ENCODE results near the gene GID8.

Gene GID8

DNA sequence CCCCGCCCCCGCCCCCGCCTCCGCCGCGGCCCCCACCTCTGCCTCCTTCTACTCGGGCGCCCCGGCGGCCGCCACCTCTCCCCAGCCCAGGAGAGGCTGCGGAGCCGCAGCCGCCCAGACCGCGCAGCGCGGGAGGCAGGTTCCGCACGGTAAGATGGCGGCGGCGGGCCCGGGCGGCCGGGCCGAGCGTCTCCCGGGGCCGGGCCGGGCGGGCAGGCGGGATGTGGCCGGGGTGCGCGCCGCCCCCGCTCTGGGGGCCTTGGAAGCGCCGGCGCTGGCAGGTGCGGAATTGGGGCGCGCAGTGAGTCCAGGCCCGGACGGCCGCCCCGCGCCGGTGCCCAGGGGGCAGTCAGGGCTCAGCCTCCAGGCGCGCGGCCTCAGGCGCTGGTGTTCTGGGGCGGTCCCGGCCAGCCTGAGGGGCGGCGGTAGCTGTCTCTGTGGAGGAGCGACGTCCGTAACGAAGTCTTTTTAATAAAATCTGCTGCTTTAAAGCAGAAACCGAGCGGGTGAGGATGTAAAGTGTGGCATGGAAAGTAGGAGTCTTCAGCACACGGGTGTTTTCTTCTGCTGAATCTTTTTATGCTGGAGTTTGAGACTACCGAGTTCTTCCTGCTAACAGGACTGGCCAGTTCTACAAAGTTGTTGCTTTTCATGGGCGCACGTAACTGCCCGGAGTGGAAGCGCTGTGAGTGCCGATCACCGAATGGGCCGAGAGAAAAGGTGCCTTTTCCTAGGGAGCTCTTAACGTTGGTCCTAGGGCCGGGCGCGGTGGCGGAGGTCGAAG lies at the start of gene GID8:
Gene GID8 (plus strand): TSS at position 43 of the 784 bp plus-strand sequence. CDS start 3,356 bp downstream, outside the sequence.
- no peak for DNase-seq

DNA sequence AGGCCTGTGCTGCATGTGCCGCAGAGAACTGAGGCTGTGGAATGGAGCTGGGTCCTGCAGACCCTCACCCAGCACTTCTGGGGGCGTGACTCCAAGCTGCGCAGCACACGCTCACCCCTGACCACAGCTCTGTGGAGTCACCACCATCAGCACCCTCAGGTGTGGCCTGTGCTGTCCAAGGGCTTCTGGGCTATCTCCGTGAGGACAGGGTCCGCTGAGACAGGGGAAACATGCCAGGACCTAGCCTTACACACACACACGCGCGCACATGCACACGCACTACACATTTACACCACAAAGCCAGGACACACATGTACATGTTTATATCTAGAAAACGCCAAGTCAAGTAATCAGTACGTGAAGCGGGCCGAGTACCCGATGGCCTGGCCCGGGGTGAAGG lies 49.5 kb upstream of the GID8 start:
- no peak for DNase-seq

DNA sequence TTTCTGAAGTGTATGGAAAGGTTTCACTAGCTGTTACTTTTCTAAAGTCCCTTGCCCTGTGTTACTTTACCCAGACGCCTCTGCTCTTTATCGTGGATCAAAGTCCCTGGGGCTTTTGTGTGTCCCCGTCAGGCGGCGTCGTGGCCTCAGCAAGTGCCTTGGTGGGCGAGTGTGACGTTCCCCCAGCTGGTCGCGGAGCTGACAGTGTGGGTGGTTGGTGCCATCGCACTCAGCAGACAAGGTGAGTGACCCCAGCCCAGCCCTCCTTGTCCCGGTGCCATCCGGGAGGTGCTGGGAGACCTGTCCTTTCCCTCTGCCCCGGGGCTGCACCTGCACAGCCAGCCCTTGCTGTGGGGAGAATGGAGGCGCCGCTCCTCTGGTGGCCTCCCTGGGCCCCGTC lies 49.0 kb upstream of the GID8 start:
- no peak for DNase-seq

GRCh38 chr20:62889411-62889810 lies 48.5 kb upstream of the GID8 start:
- no peak for DNase-seq

- no peak for DNase-seq
Measured at GRCh38 chr20:62889871-62890270, 48.1 kb upstream of the GID8 start.

DNA sequence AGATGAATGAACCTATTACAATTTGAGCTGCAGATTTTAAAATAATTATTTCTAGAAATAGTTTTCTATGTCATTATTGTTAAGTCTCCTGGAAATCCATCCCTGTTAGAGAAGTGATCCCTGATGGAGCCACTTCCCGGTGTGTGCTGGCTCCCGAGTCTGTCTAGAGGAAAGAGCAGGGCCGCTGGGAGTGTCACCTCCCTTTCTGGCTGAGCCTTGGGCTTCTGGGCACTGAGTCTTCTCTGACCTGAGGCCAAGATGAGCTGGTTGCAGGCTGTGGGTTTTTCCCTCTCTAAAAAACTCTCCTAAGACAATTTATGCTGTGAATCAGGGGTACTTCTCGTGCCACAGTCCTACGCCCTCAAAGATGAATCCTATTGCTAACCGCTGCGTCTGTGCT lies 47.5 kb upstream of the GID8 start:
- no peak for DNase-seq

GRCh38 chr20:62891111-62891510 lies 46.8 kb upstream of the GID8 start:
- DNase-seq = no peak

DNA sequence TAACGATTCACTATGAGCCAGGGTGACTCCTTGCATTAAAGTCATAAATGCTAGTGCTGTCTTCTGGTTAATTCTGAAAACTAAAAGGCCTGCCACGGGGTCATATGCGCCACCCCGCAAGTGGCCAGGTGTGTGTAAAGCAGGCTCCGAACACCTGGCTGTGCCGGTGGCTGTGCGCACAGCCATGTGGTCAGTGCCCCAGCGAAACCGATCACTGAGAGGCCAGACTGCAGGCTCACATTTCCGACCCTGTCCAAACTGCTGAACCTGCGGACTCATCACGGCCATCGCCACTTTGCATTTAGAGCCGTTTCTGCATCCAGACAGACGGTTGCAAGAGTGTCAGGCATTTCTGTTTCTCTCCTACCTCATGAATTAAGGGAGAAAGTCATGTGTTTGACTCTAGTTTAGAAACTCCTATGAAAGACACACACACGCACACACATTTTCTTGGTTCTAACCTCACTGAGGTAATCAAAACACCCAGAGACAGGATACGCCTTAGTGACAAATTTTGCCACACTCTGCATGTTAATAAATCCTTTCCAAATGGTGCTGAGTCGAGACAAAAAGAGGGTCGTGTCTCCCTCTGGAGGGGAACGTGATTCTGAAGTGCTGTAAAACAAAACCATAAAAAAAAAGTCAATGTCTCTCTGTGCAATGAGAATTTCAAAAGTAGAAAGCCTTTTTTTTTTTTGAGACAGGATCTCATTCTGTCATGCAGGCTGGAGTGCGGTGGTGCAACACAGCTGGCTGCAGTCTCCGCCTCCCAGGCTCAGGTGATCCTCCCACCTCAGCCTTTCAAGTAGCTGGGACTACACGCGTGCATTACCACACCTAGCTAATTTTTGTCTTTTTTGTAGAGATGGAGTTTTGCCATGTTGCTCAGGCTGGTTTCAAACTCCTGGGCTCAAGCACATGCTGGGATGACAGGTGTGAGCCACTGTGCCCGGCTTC lies 45.3 kb upstream of the GID8 start:
- DNase-seq = no peak

- no peak for DNase-seq
Measured at GRCh38 chr20:62893700-62894099, 44.2 kb upstream of the GID8 start.

GRCh38 chr20:62894261-62894660 lies 43.7 kb upstream of the GID8 start:
- no peak for DNase-seq

GRCh38 chr20:62895539-62895938 lies 42.4 kb upstream of the GID8 start:
- no peak for DNase-seq

DNA sequence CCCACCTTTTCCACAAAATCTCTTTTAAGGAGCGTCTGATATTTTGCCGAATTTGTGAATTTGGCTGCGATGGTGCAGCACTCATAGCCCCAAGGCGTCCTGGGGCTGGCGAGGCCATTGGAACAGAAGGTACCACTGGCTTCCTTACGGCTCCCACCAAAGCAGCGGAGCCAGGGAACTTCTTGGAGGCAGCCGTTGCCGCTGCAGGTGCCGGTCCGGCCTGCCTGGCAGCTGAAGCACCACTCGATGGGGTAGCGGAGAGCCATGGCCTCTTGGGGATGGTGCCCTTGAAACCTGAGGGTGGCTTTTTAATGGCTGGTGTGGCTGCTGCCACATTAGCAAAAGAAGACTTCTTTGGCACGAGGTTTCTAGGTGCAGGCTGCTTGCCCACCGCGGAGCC lies 41.4 kb upstream of the GID8 start:
- DNase-seq = no peak

- no peak for DNase-seq
Measured at GRCh38 chr20:62897666-62898065, 40.3 kb upstream of the GID8 start.

- no peak for DNase-seq
Measured at GRCh38 chr20:62898093-62898964, 39.6 kb upstream of the GID8 start.

GRCh38 chr20:62898970-62899632 lies 38.8 kb upstream of the GID8 start:
- DNase-seq = no peak

- no peak for DNase-seq
Measured at GRCh38 chr20:62899633-62900051, 38.3 kb upstream of the GID8 start.

- DNase-seq = peak; percentile 22 to 53
Measured at GRCh38 chr20:62900052-62900691, 37.8 kb upstream of the GID8 start.

DNA sequence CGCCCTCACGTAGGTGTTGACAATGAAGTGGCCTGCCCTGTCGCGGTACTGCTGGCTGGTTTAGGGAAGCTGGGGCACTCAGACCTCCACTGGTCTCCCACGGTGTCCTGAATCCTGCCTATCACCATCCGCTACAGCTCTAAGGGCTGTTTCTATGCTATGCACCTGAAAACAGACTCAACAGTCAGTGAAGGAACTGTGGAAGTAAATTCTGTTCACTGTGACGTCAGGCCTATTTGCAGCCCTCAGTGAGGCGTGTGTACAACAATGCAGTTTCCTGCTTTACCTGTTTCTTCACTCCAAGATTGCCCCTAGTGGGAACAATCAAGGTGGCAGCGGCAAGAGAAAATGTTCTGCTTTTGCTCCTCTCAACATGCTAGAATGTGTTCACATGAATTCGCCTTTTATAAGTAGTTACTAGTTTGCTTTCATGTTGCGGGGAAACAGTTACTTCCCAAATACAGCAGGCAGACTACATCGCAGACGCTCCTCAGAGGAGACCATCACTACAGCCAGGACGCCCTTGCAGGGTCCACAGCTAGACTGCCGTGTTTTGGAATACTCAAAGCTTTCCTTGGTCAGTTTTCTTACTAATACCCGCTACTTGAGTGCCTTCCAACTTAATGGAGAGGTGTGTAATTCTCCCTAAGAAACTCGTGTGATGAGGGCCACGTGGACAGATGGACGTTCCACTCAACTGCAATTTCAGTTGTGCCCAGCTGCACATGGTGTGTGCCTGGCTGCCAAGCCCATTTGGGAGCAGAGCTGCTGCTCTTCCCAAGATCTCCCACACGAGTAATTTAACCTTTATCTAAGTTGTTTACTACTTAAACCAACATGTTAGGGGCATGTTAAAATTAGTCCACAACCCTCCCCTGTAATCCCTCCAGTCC lies 37.0 kb upstream of the GID8 start:
- no peak for DNase-seq

DNA sequence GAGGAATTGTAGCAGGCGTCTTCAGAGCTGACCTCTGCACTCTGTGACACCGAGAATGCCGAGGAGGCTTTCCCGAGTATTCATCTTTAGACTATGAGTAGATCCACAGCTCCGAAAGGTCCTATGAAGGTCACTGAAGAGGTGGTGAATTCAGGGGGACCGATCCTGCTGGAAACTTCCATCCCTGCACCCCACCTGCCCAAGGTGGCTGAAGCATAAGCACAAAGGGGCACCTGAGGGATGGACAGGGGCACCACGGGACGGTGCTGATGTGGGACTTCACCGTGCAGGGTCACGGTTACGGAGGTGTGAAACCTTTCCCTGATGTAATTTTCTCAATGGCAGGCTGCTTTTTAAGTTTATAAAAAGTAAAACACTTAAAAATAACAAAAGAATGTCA lies 36.1 kb upstream of the GID8 start:
- DNase-seq = no peak

DNA sequence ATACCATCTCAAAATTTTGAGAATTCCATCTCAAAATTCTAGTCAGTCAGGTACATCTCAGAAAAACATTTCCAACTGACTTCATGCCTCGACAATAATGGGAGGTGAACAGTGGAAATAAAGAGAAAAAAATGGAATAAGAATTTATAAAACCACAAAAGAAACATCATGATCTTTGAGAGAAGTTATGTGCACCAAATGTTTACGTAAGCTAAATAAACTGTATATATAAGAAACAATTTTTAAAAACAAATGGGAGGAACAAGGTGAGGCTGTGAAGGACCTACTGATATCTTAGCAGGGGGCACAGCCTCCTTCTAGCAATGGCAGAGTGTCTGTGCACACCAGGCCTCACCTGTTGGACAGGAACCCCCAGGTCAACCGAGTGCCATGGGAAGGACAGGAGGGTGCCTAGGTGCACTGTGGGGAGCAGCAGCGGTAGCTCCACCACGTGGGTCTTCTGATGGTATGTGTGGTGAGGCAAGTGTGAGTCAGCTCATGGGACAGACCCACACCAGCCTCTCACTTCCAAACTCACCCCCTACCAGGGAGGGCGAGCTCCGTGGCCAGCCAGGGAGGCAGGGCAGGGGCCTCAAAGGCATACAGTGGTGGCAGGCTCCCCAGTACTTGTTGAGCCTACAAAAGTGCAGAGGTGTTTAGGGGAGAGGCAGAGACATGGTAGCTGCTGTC lies 34.9 kb upstream of the GID8 start:
- DNase-seq = no peak
